Activated naive CD4-positive, alpha-beta T cell treated with Interleukin-2 at 50 U/mL for 16 hours (primary cell): ENCODE data around the gene SCRT2.
A peak's percentile ranks its signal among the peaks of the same experiment; 100 is the strongest.

Experiments used
- DNase-seq: peaks from one replicate; pipeline ENCODE4 v3.0.0-alpha.2; 2020

SCRT2 gene

GRCh38 chr20:669573-669972, 6.0 kb downstream of the SCRT2 start:
- DNase-seq, result no peak

DNA sequence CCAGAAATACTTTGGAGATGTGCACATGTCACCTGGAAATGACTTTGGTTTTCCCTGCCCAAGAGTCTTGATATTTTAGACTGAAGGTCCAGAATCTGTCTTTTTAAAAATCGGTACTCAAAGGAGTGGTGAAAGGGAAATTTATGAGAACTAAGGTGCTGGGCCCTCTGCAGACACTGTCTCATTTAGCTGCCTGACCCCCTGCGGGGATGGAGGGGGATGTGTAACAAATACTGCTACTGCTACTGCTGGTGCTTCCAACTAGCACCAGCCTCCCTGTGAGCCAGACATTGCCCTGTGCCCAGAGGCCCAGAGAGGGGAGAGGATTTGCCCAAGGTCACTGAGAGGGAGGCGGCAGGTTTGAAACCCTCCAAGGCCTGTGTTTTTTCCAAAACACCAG, 7.0 kb downstream of the SCRT2 start:
- DNase-seq, result no peak

GRCh38 chr20:668050-668449, 7.6 kb downstream of the SCRT2 start:
- DNase-seq, result no peak

GRCh38 chr20:667351-668034, 8.1 kb downstream of the SCRT2 start:
- DNase-seq, result peak; percentile 67

DNA sequence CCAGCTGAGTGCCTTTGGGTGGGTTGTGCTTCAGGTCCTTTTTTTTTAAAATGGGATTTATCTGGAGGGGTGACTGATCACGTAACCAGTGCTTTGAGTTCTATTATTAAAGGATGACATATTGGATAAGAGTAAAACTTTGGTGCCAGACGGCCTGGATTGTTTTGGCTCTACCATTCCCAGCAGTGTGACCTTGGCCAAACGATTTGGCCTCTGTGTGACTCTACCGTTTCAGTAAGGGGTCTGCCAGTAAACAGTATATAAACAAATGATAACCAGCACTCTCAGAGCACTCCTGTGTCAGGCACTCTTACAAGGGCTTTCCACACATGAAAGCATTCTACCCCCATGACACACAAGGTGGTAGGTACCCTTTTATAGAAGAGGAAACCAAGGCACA, 8.7 kb downstream of the SCRT2 start:
- no peak for DNase-seq

DNA sequence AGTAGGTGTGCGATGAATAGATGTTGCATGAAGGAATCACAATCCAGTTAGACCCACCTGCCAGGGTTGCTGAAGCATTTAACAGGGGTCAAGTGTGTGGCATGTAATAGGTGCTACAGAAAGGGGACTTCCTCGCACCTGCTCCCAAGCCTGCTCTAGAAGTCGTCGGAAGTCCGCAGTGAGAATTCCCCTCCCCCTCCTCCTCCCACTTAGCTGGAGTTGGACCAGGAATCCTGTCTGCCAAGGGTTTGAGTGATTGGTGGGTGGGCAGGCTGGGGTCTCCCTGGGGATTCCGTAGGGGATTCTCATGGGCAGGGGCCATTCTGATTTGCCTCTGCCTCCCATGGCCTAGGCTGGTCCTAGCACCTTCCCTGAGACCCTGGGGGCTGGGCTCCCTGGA, 10.3 kb downstream of the SCRT2 start:
- DNase-seq, result no peak

- DNase-seq, result no peak
Observed at GRCh38 chr20:664576-664975, 11.0 kb downstream of the SCRT2 start.

DNA sequence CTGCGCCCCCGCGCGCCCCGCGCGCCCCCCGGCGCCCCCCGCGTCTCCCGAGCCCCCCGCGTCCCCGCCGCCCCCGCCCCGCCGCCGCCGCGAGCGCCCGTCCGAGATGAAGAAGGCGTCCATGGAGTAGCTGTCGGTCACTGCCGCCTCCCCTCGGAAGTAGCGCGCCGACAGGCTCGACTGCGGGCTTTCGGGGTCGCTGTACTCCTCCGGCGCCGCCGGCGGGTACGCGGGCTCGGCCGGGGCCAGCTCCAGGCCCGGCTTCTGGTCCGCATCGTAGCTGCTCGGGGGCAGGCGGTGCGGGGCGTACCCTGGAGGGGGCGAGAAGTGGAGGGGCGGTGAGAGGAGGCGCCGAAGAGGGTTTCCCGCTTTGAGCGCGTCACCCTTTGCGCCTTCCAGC, 11.5 kb downstream of the SCRT2 start:
- no peak for DNase-seq

GRCh38 chr20:663315-664090, 12.1 kb downstream of the SCRT2 start:
- DNase-seq, result no peak

DNA sequence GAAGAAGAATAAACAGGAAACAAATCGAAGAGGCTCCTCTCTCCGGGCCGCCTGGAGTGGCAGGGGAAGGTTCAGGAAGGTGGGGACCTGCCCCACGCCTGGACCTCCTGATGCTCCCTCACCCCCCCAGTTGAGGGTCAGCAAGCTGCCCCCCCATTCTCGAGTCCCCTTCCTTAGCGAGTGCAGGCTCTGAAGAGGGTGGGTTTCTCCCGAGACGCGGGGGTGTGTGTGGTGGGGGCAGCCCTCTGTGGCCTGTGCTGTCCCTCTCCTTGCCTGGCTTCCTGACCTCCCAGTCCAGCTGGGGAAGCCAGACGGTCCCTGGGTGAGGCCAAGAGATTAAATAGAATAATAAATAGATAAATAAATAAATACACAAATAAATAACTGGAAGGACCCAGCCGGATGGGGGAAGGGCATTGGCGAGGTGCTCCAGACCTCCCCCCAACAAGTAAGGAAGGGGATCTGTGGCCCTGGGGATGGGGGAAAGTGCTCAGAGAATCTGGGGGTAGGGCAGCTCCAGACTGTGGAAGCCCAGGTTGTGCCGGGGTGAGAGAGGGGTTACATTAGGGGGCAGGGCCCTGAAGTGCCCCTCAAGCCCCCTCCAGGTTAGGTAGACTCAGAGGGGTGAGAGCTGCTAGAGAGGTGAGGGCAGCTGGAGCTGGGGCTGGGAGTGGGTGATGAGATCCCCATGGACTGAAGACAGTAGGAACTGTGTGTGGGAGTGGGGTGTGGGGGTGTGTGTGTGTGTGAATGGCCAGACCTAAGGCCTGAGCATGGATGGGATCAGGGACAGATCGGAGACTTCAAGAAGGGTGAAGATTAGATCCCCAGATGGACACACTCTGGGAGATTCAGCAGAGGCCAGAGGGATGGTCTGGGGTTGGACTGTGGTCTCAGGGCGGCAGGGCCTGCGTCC, 13.1 kb downstream of the SCRT2 start:
- DNase-seq, result no peak

- DNase-seq, result no peak
Observed at GRCh38 chr20:661474-662270, 13.9 kb downstream of the SCRT2 start.

- no peak for DNase-seq
Observed at GRCh38 chr20:658731-659291, 16.8 kb downstream of the SCRT2 start.

- DNase-seq, result no peak
Observed at GRCh38 chr20:658202-658601, 17.4 kb downstream of the SCRT2 start.

DNA sequence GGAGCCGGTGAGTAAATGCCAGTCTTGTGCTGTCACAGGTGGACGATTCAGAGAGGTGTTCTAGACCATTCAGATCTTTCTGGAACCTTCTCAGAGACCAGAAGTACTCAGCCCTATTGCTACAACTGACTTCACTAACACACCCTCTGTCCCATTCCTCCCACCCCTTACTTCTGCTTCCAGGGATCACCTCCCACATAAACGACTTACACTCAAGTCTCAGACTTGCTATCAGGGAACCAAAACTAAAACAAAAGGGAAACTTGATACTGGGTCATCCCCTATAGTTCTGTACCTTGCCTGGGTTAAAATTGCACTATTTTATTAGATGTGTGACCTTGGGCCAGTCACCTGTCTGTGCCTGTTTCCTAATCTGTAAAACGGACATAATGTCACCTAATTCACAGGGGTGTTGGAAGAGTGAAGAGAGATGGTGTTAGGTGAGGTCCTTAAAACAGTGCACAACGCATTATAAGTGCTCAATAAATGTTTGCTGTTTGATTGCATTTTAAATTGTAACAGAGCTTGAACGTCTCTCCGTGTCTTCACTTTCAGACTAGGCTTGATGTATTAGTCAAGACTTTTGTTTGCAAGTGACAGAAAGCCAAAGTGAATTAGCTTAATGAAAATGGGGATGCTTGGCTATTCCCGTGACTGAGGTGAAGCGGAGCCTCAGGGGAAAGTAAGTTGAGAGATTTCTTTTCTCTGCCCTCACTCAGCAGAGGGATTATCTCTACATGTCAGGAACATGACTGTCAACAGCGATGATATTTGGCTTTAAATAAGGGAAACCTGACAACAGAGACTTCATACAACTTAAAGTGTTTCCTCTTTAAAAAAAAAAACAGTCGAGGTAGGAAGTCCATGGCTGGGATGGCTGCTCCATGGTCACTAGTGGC, 19.6 kb downstream of the SCRT2 start:
- no peak for DNase-seq

DNA sequence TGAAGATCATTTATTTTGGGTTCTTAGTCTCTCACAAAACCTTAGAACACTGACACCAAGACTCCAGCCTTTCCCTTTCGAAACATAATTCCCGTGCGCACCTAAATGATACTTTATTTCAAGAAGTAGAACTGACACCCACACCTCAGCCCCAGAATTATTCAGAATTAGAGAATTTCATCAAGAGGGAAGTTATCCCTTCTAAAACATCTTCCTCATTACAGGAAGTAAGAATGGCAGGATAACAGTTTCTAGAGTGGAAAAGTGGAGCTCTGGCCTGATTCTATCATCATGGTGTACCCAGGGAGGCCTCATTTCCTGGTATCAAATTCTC, 21.2 kb downstream of the SCRT2 start:
- DNase-seq, result no peak

DNA sequence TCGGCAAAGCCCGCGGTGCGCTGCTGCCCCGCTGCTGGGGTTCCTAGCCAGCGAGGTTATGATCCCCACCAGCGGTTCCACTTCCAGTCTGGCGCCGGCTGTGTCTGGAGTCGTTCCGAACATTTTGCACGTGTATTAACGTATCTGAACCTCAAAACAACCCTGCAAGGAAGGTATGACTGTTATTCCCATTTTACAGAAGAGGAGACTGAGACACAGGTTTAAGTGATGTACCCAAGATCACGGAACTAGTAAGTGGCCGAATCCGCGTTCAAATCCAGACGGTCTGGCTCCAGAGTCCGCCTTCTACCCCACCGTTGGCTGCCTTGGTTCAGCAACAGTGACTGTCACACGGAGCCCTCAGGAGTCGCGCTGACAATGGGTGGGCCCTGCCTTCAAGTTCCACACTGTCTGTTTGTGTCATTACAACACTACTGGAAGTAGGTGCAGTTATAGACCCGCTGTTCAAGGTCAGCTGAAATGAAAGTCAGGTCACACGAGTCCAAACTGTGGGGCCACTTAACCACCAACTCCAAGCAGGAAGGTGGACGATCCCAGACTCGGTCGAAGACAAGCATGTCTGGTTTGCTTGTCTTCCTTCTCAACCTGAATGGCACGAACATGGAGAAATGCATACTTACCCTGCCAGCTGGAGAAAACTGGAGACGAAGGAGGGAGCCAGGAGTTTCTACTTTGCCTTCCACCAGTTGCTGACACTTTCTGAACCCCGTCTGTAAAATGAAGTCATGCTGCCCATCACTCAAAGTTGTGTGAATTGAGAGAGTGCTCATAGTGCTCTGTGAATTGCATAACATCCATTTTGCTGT, 21.8 kb downstream of the SCRT2 start:
- no peak for DNase-seq

DNA sequence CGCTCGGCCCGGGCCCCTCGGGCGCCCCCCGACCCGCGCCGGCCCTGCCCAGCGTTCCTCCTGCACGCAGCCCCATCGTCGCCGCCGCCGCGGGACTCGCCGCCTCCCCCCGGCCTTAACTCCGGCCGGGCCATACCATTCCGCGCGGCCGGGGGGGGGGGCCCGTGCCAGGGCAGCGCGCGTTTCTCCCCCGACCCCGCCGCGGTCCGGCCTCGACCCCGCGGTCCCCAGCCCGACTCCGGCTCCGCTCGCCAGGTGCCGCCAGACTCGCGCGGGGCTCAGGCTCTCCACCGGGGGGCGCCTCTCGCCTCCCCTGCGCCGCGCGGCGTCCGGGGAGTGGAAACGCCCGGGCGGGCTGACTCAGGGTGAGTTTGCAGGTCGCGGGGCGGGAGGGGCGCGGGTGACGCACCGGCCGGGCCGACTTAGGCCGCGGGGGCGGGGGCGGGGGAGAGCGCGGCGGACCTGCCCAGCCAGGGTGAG, 22.5 kb downstream of the SCRT2 start, which contains the start of gene SRXN1:
Gene SRXN1, minus strand, starts transcription at position 91 of the 480 bp plus-strand sequence. Its CDS starts 15 bp downstream, at position 76.
- DNase-seq, result peak; percentile 86

DNA sequence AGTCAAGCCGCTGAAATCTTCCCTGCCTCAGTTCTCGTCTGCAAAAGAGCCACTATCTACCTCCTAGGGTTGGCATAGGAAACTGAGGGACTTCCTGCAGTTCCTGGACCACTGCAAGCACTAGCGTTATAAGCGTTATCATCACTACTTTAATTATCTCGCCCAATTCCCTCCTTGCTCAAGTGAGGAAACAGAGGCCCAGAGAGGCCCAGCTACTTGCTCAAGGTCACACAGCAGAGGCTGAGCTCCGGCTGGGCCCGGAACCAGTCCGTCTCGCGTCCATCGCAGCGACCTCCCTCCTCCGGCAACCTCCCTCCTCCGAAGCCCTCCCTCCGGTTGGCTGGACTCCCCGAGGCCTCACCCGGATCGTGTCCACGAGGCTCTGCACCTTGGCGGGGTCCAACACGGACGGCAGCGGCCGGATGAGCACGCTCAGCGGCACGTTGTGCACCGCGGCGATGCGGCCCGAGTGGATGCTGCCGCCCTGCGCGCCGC, 22.9 kb downstream of the SCRT2 start:
- peak; percentile 21 for DNase-seq

DNA sequence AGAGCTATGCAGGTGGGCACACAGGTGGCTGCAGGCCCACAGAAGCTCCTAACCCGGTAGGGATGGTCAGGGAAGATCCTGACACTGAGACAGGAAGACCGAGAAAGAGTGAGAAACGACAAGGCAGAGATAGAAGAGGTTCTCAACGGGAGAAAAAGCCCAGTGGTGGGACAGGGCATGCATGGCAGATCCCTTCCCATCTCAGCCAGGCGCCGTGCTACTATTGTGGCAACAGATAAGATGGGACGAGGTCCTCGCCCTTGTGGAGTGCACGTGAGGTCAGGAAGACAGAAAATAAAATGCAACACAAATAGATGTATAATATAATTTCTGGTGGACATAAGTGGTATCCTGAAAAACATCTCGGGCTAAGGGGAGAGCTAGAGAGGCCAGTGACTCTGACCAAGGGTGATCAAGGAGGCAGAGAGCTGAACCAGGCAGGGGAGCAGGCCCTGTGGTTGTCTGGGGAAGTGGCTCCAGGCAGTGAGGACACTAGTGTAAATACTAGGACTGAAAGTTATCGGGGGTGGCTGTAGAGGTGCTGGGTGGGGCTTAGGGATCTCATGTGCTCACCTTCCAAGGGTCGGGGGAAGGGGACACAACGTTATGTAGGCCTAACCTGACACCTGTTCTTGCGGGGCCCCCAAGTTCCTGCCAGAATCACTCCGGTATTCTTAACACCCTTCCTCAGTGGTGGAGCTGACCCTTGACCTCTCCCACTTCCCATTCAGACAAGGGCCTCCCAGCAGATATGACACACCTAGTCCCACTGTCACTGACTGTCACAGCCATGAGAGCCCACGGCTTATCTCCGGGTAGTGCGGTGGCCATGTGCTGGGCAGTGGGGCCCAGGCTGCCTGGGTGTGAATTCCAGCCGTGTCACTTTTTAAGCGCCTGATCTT, 23.6 kb downstream of the SCRT2 start:
- DNase-seq, result peak; percentile 17
